Astrocyte (in vitro differentiated cells and primary cell): ENCODE results near the gene BIN2. TPM values are rescaled to one million over a fixed set of nuclear protein-coding genes. Genes with fewer than 3 reads are reported as not detected.

ENCODE experiments used
- DNase-seq: peaks from one replicate; pipeline ENCODE4 v3.0.0-alpha.2; 2010; ENCODE audit warnings: low read depth
- FAIRE-seq: peaks from 2 replicates; lab custom pipeline; 2011; peaks lifted over from hg19 to GRCh38; lab: Jason Lieb, UNC
- H2AFZ ChIP-seq: 2 replicates; pipeline ENCODE4 v1.6.0; 2012; ENCODE audit warnings: low read depth, low read length, inconsistent platforms
- H3K27ac ChIP-seq: 2 replicates; pipeline ENCODE4 v1.5.1; 2011; ENCODE audit warnings: low read depth, low read length, inconsistent platforms
- H3K27me3 ChIP-seq: 2 replicates; pipeline ENCODE4 v1.6.0; 2011; ENCODE audit warnings: low read length, inconsistent platforms; ENCODE audit not compliant: insufficient read depth
- H3K36me3 ChIP-seq: 2 replicates; pipeline ENCODE4 v1.5.1; 2011; ENCODE audit warnings: low read length, inconsistent platforms; ENCODE audit not compliant: insufficient read depth
- H3K4me1 ChIP-seq: 2 replicates; pipeline ENCODE4 v1.5.1; 2011; ENCODE audit warnings: low read length, inconsistent platforms; ENCODE audit not compliant: insufficient read depth
- H3K4me2 ChIP-seq: 2 replicates; pipeline ENCODE4 v1.6.0; 2012; ENCODE audit warnings: low read length, inconsistent platforms
- H3K4me3 ChIP-seq: 2 replicates; pipeline ENCODE4 v1.5.1; 2011; ENCODE audit warnings: low read depth, mild to moderate bottlenecking, low read length, inconsistent platforms; ENCODE audit not compliant: insufficient read depth
- H3K79me2 ChIP-seq: 2 replicates; pipeline ENCODE4 v1.6.0; 2012; ENCODE audit warnings: mild to moderate bottlenecking, low read length, inconsistent platforms; ENCODE audit not compliant: insufficient read depth
- H3K9ac ChIP-seq: 2 replicates; pipeline ENCODE4 v1.6.0; 2012; ENCODE audit warnings: mild to moderate bottlenecking, low read length, inconsistent platforms
- H3K9me3 ChIP-seq: 2 replicates; pipeline ENCODE4 v1.5.1; 2012; ENCODE audit warnings: low read depth, mild to moderate bottlenecking, low read length, inconsistent platforms; ENCODE audit not compliant: insufficient read depth
- H4K20me1 ChIP-seq: 2 replicates; pipeline ENCODE4 v1.6.0; 2012; ENCODE audit warnings: low read length, inconsistent platforms; ENCODE audit not compliant: insufficient read depth
- H3K27ac Mint-ChIP-seq: one replicate; pipeline ENCODE4 v1.8.0; 2021; ENCODE audit warnings: mild to moderate bottlenecking, mixed read lengths; ENCODE audit not compliant: unreplicated experiment
- H3K27me3 Mint-ChIP-seq: one replicate; pipeline ENCODE4 v1.8.0; 2021; ENCODE audit warnings: low read depth, mixed read lengths; ENCODE audit not compliant: unreplicated experiment
- H3K36me3 Mint-ChIP-seq: one replicate; pipeline ENCODE4 v1.8.0; 2021; ENCODE audit warnings: low read depth, mixed read lengths; ENCODE audit not compliant: unreplicated experiment
- H3K4me1 Mint-ChIP-seq: one replicate; pipeline ENCODE4 v1.8.0; 2021; ENCODE audit warnings: low read depth, mixed read lengths; ENCODE audit not compliant: unreplicated experiment
- H3K4me3 Mint-ChIP-seq: one replicate; pipeline ENCODE4 v1.8.0; 2021; ENCODE audit warnings: mild to moderate bottlenecking, moderate library complexity, mixed read lengths; ENCODE audit not compliant: unreplicated experiment
- H3K9me3 Mint-ChIP-seq: one replicate; pipeline ENCODE4 v1.8.0; 2021; ENCODE audit warnings: mild to moderate bottlenecking, mixed read lengths; ENCODE audit not compliant: unreplicated experiment
- EZH2 ChIP-seq: IDR thresholded peaks from 2 replicates; pipeline ENCODE4 v1.6.1; 2012; ENCODE audit warnings: mild to moderate bottlenecking, low read length, inconsistent platforms; ENCODE audit not compliant: insufficient read depth
- total RNA-seq: library from RNA; stranded (reverse); gene quantifications from 2 replicates; pipeline ENCODE4 v1.2.1, GENCODE V29; 2021
- TF ChIP-seq, protein P1 (sequence below): IDR thresholded peaks from 2 replicates; pipeline ENCODE4 v1.5.1; 2011; ENCODE audit warnings: low read depth, mild to moderate bottlenecking, inconsistent platforms, low read length, moderate library complexity; ENCODE audit not compliant: insufficient read depth

Gene BIN2
- total RNA-seq, 1 donor from 2014 or later, result not detected

DNA sequence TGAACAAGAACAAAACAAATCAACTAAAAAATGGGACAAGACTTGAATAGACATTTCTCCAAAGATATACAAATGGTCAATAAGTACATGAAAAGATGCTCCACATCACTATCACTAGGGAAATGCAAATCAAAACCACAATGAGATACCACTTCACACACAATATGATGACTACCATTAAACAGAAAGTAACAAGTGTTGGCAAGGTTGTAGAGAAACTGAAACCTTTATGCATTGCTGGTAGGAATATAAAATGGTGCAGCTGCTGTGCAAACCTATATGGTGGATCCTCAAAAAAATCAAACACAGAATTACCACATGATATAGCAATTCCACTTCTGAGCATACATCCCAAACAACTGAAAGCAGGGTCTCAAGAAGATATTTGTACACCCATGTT lies 59.0 kb downstream of the BIN2 start:
- no peaks in the 10 kb centered on the region for H3K36me3 Mint-ChIP-seq
- no peaks in the 10 kb centered on the region for H3K9me3 Mint-ChIP-seq
- no peak for DNase-seq

DNA sequence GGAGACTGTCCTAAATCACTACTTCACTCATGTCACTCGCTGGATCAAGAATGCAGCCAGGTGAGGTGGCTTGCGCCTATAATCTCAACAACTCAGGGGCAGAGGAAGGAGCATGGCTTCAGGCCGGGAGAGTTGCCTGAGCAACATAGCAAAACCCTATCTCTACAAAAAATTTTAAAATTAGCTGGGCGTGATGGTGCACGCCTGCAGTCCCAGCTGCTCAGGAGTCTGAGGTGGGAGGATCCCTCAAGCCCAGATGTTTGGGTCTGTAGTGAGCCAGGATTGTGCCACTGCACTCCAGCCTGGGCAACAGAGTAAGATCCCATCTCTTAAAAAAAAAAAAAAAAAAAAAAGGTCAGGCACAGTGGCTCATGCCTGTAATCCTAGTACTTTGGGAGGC lies 59.7 kb downstream of the BIN2 start:
- peaks cover 69% of the 10 kb centered on the region for H3K79me2 ChIP-seq
- no peaks in the 10 kb centered on the region for H3K36me3 ChIP-seq
- no peak overlapping the region for H3K9ac ChIP-seq
- H3K9me3 ChIP-seq, result no peaks in the 10 kb centered on the region
- no peak overlapping the region for H2AFZ ChIP-seq
- DNase-seq (no peak), FAIRE-seq (no peak)
- H3K9me3 Mint-ChIP-seq, result no peaks in the 10 kb centered on the region
- H3K27ac ChIP-seq, result no peak overlapping the region
- H3K4me3 ChIP-seq, result no peak overlapping the region
- no peaks in the 10 kb centered on the region for H3K36me3 Mint-ChIP-seq
- no peak overlapping the region for H3K4me3 Mint-ChIP-seq
- H4K20me1 ChIP-seq, result peaks cover 2% of the 10 kb centered on the region
- H3K4me1 Mint-ChIP-seq, result no peaks in the 10 kb centered on the region
- TF ChIP-seq, protein P1, sequence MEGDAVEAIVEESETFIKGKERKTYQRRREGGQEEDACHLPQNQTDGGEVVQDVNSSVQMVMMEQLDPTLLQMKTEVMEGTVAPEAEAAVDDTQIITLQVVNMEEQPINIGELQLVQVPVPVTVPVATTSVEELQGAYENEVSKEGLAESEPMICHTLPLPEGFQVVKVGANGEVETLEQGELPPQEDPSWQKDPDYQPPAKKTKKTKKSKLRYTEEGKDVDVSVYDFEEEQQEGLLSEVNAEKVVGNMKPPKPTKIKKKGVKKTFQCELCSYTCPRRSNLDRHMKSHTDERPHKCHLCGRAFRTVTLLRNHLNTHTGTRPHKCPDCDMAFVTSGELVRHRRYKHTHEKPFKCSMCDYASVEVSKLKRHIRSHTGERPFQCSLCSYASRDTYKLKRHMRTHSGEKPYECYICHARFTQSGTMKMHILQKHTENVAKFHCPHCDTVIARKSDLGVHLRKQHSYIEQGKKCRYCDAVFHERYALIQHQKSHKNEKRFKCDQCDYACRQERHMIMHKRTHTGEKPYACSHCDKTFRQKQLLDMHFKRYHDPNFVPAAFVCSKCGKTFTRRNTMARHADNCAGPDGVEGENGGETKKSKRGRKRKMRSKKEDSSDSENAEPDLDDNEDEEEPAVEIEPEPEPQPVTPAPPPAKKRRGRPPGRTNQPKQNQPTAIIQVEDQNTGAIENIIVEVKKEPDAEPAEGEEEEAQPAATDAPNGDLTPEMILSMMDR, result no peak
- TF ChIP-seq EZH2, result no peak
- no peaks in the 10 kb centered on the region for H3K27me3 Mint-ChIP-seq
- H3K27me3 ChIP-seq, result no peaks in the 10 kb centered on the region
- peaks cover 7% of the 10 kb centered on the region for H3K4me1 ChIP-seq
- no peak overlapping the region for H3K4me2 ChIP-seq
- no peak overlapping the region for H3K27ac Mint-ChIP-seq

More for the DNA sequence above, 59.0 kb downstream of the BIN2 start:
- no peaks in the 10 kb centered on the region for H3K27me3 Mint-ChIP-seq
- Histone ChIP-seq H3K27ac (no peak overlapping the region), H3K36me3 (no peaks in the 10 kb centered on the region), H3K9me3 (no peaks in the 10 kb centered on the region), H3K4me2 (no peak overlapping the region), H3K4me1 (peaks cover 10% of the 10 kb centered on the region), H3K79me2 (peaks cover 70% of the 10 kb centered on the region), H2AFZ (no peak overlapping the region), H4K20me1 (peaks cover 2% of the 10 kb centered on the region), H3K27me3 (no peaks in the 10 kb centered on the region), H3K9ac (no peak overlapping the region), H3K4me3 (no peak overlapping the region)
- TF ChIP-seq EZH2, result no peak
- TF ChIP-seq, protein P1, result no peak
- H3K4me3 Mint-ChIP-seq, result no peak overlapping the region
- H3K4me1 Mint-ChIP-seq, result no peaks in the 10 kb centered on the region
- FAIRE-seq, result no peak
- no peak overlapping the region for H3K27ac Mint-ChIP-seq

DNA sequence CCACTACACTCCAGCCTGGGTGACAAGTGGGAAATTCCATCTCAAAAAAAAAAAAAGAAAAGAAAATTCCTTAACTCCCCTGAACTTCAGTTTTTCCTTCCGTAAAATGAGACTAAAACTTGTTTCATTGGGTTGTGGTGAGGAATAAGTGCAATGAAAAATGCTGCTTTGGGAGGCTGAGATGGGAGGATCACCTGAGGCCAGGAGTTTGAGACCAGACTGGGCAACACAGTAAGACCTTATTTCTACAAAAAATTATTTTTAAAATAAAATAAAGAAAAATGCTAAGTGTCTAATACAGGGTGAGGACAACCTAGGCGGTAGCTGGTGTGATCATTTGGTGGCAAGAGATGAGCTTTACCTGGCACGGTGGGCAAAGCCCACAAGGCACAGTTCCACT lies 60.6 kb downstream of the BIN2 start:
- no peak overlapping the region for H3K9ac ChIP-seq
- no peaks in the 10 kb centered on the region for H3K9me3 Mint-ChIP-seq
- no peaks in the 10 kb centered on the region for H3K4me1 Mint-ChIP-seq
- peaks cover 63% of the 10 kb centered on the region for H3K79me2 ChIP-seq
- TF ChIP-seq EZH2, result no peak
- TF ChIP-seq, protein P1, result no peak
- H3K4me2 ChIP-seq, result no peak overlapping the region
- H4K20me1 ChIP-seq, result peaks cover 2% of the 10 kb centered on the region
- no peaks in the 10 kb centered on the region for H3K9me3 ChIP-seq
- H3K36me3 Mint-ChIP-seq, result no peaks in the 10 kb centered on the region
- H3K4me3 ChIP-seq, result no peak overlapping the region
- no peaks in the 10 kb centered on the region for H3K27me3 Mint-ChIP-seq
- no peak overlapping the region for H2AFZ ChIP-seq
- no peak overlapping the region for H3K27ac Mint-ChIP-seq
- no peaks in the 10 kb centered on the region for H3K4me1 ChIP-seq
- DNase-seq, result no peak
- no peak for FAIRE-seq
- no peak overlapping the region for H3K4me3 Mint-ChIP-seq
- H3K36me3 ChIP-seq, result no peaks in the 10 kb centered on the region
- no peak overlapping the region for H3K27ac ChIP-seq
- no peaks in the 10 kb centered on the region for H3K27me3 ChIP-seq
